Tibial nerve (tissue), 4 donors: ENCODE measurements around the gene TOP1. TPM values are rescaled to one million over a fixed set of nuclear protein-coding genes. Genes with fewer than 3 reads are reported as not detected.
A peak's percentile ranks its signal among the peaks of the same experiment; 100 is the strongest.

ENCODE experiments used
- DNase-seq, 2 donors: peaks; one replicate each; pipeline ENCODE4 v3.0.0-alpha.2; 2019; ENCODE audit warnings: low spot score in 2 of 2
- H3K27ac ChIP-seq, 4 donors: fragments of 200-600 bp; sonication (generic) in 3 of 4; one replicate each; pipeline ENCODE4 v1.5.1; 2017 to 2019; ENCODE audit warnings: mild to moderate bottlenecking in 1 of 4
- H3K27me3 ChIP-seq, 2 donors: fragments of 200-600 bp; sonication (generic) in 1 of 2; one replicate each; pipeline versions ENCODE4 v1.5.1 to v1.6.0; 2017 to 2019
- H3K36me3 ChIP-seq, 3 donors: fragments of 200-600 bp; sonication (generic); one replicate each; pipeline ENCODE4 v1.5.1; 2018 to 2019
- H3K4me1 ChIP-seq, 4 donors: fragments of 200-600 bp; sonication (generic) in 3 of 4; one replicate each; pipeline ENCODE4 v1.5.1; 2017 to 2019
- H3K4me3 ChIP-seq, 4 donors: fragments of 200-600 bp; sonication (generic) in 3 of 4; one replicate each; pipeline ENCODE4 v1.5.1; 2017 to 2019; ENCODE audit warnings: mild to moderate bottlenecking in 1 of 4, moderate library complexity in 1 of 4
- H3K9me3 ChIP-seq, 4 donors: fragments of 200-600 bp; sonication (generic) in 3 of 4; one replicate each; pipeline ENCODE4 v1.5.1; 2017 to 2019
- EP300 ChIP-seq, 2 donors: sonication (generic); formaldehyde crosslinking; IDR thresholded peaks; one replicate each; pipeline ENCODE4 v1.6.1; 2017; ENCODE audit warnings: antibody characterized with exemption in 2 of 2, mild to moderate bottlenecking in 1 of 2
- POLR2A ChIP-seq, 2 donors: fragments of 450-650 bp; IDR thresholded peaks; one replicate each; pipeline ENCODE4 v1.6.1; 2017; ENCODE audit warnings: antibody characterized with exemption in 2 of 2, mild to moderate bottlenecking in 2 of 2, moderate library complexity in 2 of 2
- WGBS, 2 donors: methylation state at CpG; one replicate each; pipeline ENCODE4 v1.1.5; 2018; 5-methylcytosine and 5-hydroxymethylcytosine counted together
- small RNA-seq: library from RNA; depleted of rRNA; stranded (forward); fragments of <200 nt; gene quantifications from one replicate; pipeline ENCODE3, GENCODE V24; 2016
- total RNA-seq, 4 donors: library from RNA; depleted of rRNA; stranded (reverse); fragments of >200 nt; gene quantifications; one replicate each; pipeline ENCODE4 v1.1.0, GENCODE V29; 2016
- TF ChIP-seq, protein P1 (sequence below), 5 experiments: fragments of 200-600 bp in 3 of 5; fragments of 450-650 bp in 2 of 5; sonication (generic) in 3 of 5; IDR thresholded peaks; one replicate each; pipeline ENCODE4 v1.5.1; 2016 to 2019; ENCODE audit warnings: antibody characterized with exemption in 5 of 5, mild to moderate bottlenecking in 3 of 5, moderate library complexity in 2 of 5

Gene TOP1
- total RNA-seq, 4 donors from 2014 or later: 17.9 to 29.1 (median 23.1) TPM

DNA sequence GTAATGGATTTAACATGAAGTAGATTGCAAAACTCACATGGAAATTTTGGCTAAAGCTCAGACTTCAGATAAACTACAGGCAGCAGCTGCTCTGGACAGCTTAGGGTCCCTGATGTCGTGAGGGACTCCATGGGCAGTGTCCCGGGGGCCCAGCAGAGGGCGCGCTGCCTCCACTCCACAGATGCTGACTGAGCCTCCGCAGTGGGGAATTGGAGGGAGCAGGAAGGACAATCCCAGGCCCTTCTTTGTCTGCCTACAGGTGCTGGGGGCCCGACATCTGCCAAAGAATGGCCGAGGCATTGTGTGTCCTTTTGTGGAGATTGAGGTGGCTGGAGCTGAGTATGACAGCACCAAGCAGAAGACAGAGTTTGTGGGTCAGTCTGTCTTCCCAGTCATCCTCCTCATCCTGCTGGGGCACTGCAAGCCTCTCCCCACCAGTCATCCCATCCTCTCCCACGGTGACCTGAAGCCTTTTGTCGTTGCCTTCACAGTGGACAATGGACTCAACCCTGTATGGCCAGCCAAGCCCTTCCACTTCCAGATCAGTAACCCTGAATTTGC, 144.6 kb downstream of the TOP1 start:
- Histone ChIP-seq H3K27me3 (no peaks in the 10 kb centered on the region), H3K36me3 (peaks cover 0 to 70% (median 14%) of the 10 kb centered on the region in 3 donors), H3K9me3 (no peaks in the 10 kb centered on the region), H3K4me3 (no peak overlapping the region), H3K27ac (peak overlapping the region; percentile 60 to 84 (median 74)), H3K4me1 (peaks cover 0 to 66% (median 30%) of the 10 kb centered on the region in 4 donors)
- TF ChIP-seq POLR2A (IDR thresholded peaks at IDR 0.05) (no peak), EP300 (IDR thresholded peaks at IDR 0.05) (peak; percentile 51 to 67)
- TF ChIP-seq, protein P1, sequence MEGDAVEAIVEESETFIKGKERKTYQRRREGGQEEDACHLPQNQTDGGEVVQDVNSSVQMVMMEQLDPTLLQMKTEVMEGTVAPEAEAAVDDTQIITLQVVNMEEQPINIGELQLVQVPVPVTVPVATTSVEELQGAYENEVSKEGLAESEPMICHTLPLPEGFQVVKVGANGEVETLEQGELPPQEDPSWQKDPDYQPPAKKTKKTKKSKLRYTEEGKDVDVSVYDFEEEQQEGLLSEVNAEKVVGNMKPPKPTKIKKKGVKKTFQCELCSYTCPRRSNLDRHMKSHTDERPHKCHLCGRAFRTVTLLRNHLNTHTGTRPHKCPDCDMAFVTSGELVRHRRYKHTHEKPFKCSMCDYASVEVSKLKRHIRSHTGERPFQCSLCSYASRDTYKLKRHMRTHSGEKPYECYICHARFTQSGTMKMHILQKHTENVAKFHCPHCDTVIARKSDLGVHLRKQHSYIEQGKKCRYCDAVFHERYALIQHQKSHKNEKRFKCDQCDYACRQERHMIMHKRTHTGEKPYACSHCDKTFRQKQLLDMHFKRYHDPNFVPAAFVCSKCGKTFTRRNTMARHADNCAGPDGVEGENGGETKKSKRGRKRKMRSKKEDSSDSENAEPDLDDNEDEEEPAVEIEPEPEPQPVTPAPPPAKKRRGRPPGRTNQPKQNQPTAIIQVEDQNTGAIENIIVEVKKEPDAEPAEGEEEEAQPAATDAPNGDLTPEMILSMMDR (IDR thresholded peaks at IDR 0.05): peak; percentile 92 to 98 (median 96)
- WGBS, 2 donors: 6 to 17% methylated on average over 7 to 9 of the region's 9 CpGs
- peak; percentile 87 to 94 for DNase-seq

DNA sequence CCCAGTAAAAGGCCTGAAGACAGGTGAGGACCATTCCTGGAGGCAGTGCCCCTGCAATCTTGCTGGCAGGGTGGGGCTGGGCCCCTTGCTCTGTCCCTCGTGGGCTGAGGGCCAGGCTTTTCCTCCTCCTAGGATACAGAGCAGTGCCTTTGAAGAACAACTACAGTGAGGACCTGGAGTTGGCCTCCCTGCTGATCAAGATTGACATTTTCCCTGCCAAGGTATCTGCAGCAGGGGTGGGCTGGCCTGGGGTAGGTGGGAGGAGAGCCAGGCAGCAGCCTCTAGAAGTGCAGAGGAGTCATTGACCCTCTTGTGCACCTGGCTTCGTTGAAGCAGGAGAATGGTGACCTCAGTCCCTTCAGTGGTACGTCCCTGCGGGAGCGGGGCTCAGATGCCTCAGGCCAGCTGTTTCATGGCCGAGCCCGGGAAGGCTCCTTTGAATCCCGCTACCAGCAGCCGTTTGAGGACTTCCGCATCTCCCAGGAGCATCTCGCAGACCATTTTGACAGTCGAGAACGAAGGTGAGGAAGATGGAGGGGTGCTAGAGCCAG, 145.2 kb downstream of the TOP1 start:
- DNase-seq: peak in 1 of 2 donors; percentile 4

More for the DNA sequence above, 145.2 kb downstream of the TOP1 start:
- 76 to 93% methylated on average over 12 to 13 of the region's 13 CpGs for WGBS, 2 donors
- H3K4me1 ChIP-seq: peaks cover 0 to 72% (median 32%) of the 10 kb centered on the region in 4 donors
- H3K4me3 ChIP-seq: no peak overlapping the region
- peaks cover 0 to 64% (median 8%) of the 10 kb centered on the region in 3 donors for H3K36me3 ChIP-seq
- TF ChIP-seq EP300 (IDR thresholded peaks at IDR 0.05): no peak
- TF ChIP-seq, protein P1 (IDR thresholded peaks at IDR 0.05): no peak
- TF ChIP-seq POLR2A (IDR thresholded peaks at IDR 0.05): no peak
- peak overlapping the region; percentile 60 to 84 (median 74) for H3K27ac ChIP-seq
- no peaks in the 10 kb centered on the region for H3K9me3 ChIP-seq
- H3K27me3 ChIP-seq: no peaks in the 10 kb centered on the region

Small RNAs within 50 kb of the gene (small RNA-seq; reads per million reads assigned to genes)
- gene MIR6871 (not detected), gene RNU2-52P (not detected)

Other genes with a start within 250 kb of the TOP1 start
- gene PLCG1, start 108.7 kb downstream of the TOP1 start, total RNA-seq: 100 to 1,000 TPM; 127 to 165 (median 144) TPM